Measurements from ENCODE around the gene ARHGAP44.
A peak's percentile ranks its signal among the peaks of the same experiment; 100 is the strongest.

ARHGAP44 gene

GRCh38 chr17:12789481-12790248 lies at the start of gene ARHGAP44:
Gene ARHGAP44, plus strand, starts transcription at chr17:12789498. Its CDS starts 341 bp downstream, at chr17:12789839.
- H3K4me1 Mint-ChIP-seq (ENCODE audit: low read depth) = no peaks in the 10 kb centered on the region
- H3K36me3 Mint-ChIP-seq (ENCODE audit: low read depth) = no peaks in the 10 kb centered on the region
- peaks cover 18% of the 10 kb centered on the region for H3K27me3 Mint-ChIP-seq (ENCODE audit: low read depth)
- H3K27ac Mint-ChIP-seq = no peak within 1 kb of the TSS
- no peaks in the 10 kb centered on the region for H3K9me3 Mint-ChIP-seq
- H3K4me3 Mint-ChIP-seq = peak within 1 kb of the TSS; percentile 65

GRCh38 chr17:12739500-12739899 lies 49.8 kb upstream of the ARHGAP44 start:
- Mint-ChIP-seq H3K27ac (no peak overlapping the region), H3K36me3 (ENCODE audit: low read depth) (no peaks in the 10 kb centered on the region), H3K4me1 (ENCODE audit: low read depth) (no peaks in the 10 kb centered on the region), H3K4me3 (no peak overlapping the region), H3K27me3 (ENCODE audit: low read depth) (no peaks in the 10 kb centered on the region), H3K9me3 (no peaks in the 10 kb centered on the region)

- no peak overlapping the region for H3K4me3 Mint-ChIP-seq
- H3K27me3 Mint-ChIP-seq (ENCODE audit: low read depth) = no peaks in the 10 kb centered on the region
- H3K27ac Mint-ChIP-seq = no peak overlapping the region
- H3K36me3 Mint-ChIP-seq (ENCODE audit: low read depth) = no peaks in the 10 kb centered on the region
- no peaks in the 10 kb centered on the region for H3K4me1 Mint-ChIP-seq (ENCODE audit: low read depth)
- H3K9me3 Mint-ChIP-seq = no peaks in the 10 kb centered on the region
Observed at GRCh38 chr17:12743046-12743445, 46.3 kb upstream of the ARHGAP44 start.

- Mint-ChIP-seq H3K27me3 (ENCODE audit: low read depth) (no peaks in the 10 kb centered on the region), H3K4me3 (no peak overlapping the region), H3K36me3 (ENCODE audit: low read depth) (no peaks in the 10 kb centered on the region), H3K4me1 (ENCODE audit: low read depth) (no peaks in the 10 kb centered on the region), H3K9me3 (no peaks in the 10 kb centered on the region), H3K27ac (no peak overlapping the region)
Observed at GRCh38 chr17:12744298-12744697, 45.0 kb upstream of the ARHGAP44 start.

- Mint-ChIP-seq H3K9me3 (no peaks in the 10 kb centered on the region), H3K27me3 (ENCODE audit: low read depth) (no peaks in the 10 kb centered on the region), H3K27ac (no peak overlapping the region), H3K4me3 (no peak overlapping the region), H3K4me1 (ENCODE audit: low read depth) (no peaks in the 10 kb centered on the region), H3K36me3 (ENCODE audit: low read depth) (no peaks in the 10 kb centered on the region)
Observed at GRCh38 chr17:12744786-12745185, 44.5 kb upstream of the ARHGAP44 start.

- Mint-ChIP-seq H3K27ac (no peak overlapping the region), H3K9me3 (no peaks in the 10 kb centered on the region), H3K4me3 (no peak overlapping the region), H3K4me1 (ENCODE audit: low read depth) (no peaks in the 10 kb centered on the region), H3K36me3 (ENCODE audit: low read depth) (no peaks in the 10 kb centered on the region), H3K27me3 (ENCODE audit: low read depth) (no peaks in the 10 kb centered on the region)
Observed at GRCh38 chr17:12745486-12745885, 43.8 kb upstream of the ARHGAP44 start.

GRCh38 chr17:12756786-12757185 lies 32.5 kb upstream of the ARHGAP44 start:
- H3K4me1 Mint-ChIP-seq (ENCODE audit: low read depth) = no peaks in the 10 kb centered on the region
- H3K27ac Mint-ChIP-seq = no peak overlapping the region
- H3K9me3 Mint-ChIP-seq = peaks cover 3% of the 10 kb centered on the region
- no peak overlapping the region for H3K4me3 Mint-ChIP-seq
- no peaks in the 10 kb centered on the region for H3K27me3 Mint-ChIP-seq (ENCODE audit: low read depth)
- no peaks in the 10 kb centered on the region for H3K36me3 Mint-ChIP-seq (ENCODE audit: low read depth)

GRCh38 chr17:12759090-12759489 lies 30.2 kb upstream of the ARHGAP44 start:
- Mint-ChIP-seq H3K4me3 (no peak overlapping the region), H3K4me1 (ENCODE audit: low read depth) (no peaks in the 10 kb centered on the region), H3K27me3 (ENCODE audit: low read depth) (no peaks in the 10 kb centered on the region), H3K36me3 (ENCODE audit: low read depth) (no peaks in the 10 kb centered on the region), H3K27ac (no peak overlapping the region), H3K9me3 (peaks cover 7% of the 10 kb centered on the region)

GRCh38 chr17:12765548-12765947 lies 23.8 kb upstream of the ARHGAP44 start:
- H3K9me3 Mint-ChIP-seq = peaks cover 14% of the 10 kb centered on the region
- H3K4me1 Mint-ChIP-seq (ENCODE audit: low read depth) = no peaks in the 10 kb centered on the region
- no peaks in the 10 kb centered on the region for H3K27me3 Mint-ChIP-seq (ENCODE audit: low read depth)
- H3K27ac Mint-ChIP-seq = no peak overlapping the region
- no peaks in the 10 kb centered on the region for H3K36me3 Mint-ChIP-seq (ENCODE audit: low read depth)
- H3K4me3 Mint-ChIP-seq = no peak overlapping the region

GRCh38 chr17:12768255-12768654 lies 21.0 kb upstream of the ARHGAP44 start:
- Mint-ChIP-seq H3K27me3 (ENCODE audit: low read depth) (no peaks in the 10 kb centered on the region), H3K4me1 (ENCODE audit: low read depth) (no peaks in the 10 kb centered on the region), H3K36me3 (ENCODE audit: low read depth) (no peaks in the 10 kb centered on the region), H3K27ac (no peak overlapping the region), H3K4me3 (no peak overlapping the region), H3K9me3 (peaks cover 7% of the 10 kb centered on the region)

- Mint-ChIP-seq H3K4me3 (no peak overlapping the region), H3K9me3 (peaks cover 7% of the 10 kb centered on the region), H3K36me3 (ENCODE audit: low read depth) (no peaks in the 10 kb centered on the region), H3K4me1 (ENCODE audit: low read depth) (no peaks in the 10 kb centered on the region), H3K27ac (no peak overlapping the region), H3K27me3 (ENCODE audit: low read depth) (no peaks in the 10 kb centered on the region)
Observed at GRCh38 chr17:12769981-12770380, 19.3 kb upstream of the ARHGAP44 start.

- Mint-ChIP-seq H3K27me3 (ENCODE audit: low read depth) (no peaks in the 10 kb centered on the region), H3K36me3 (ENCODE audit: low read depth) (no peaks in the 10 kb centered on the region), H3K9me3 (peaks cover 7% of the 10 kb centered on the region), H3K4me3 (no peak overlapping the region), H3K4me1 (ENCODE audit: low read depth) (no peaks in the 10 kb centered on the region), H3K27ac (no peak overlapping the region)
Observed at GRCh38 chr17:12773153-12773552, 16.1 kb upstream of the ARHGAP44 start.

- Mint-ChIP-seq H3K27me3 (ENCODE audit: low read depth) (peaks cover 18% of the 10 kb centered on the region), H3K27ac (no peak overlapping the region), H3K4me1 (ENCODE audit: low read depth) (no peaks in the 10 kb centered on the region), H3K9me3 (no peaks in the 10 kb centered on the region), H3K36me3 (ENCODE audit: low read depth) (no peaks in the 10 kb centered on the region), H3K4me3 (peak overlapping the region; percentile 31)
Observed at GRCh38 chr17:12789075-12789480, 220 bp upstream of the ARHGAP44 start.

GRCh38 chr17:12790249-12791106 lies 1.2 kb downstream of the ARHGAP44 start:
- Mint-ChIP-seq H3K9me3 (no peaks in the 10 kb centered on the region), H3K36me3 (ENCODE audit: low read depth) (no peaks in the 10 kb centered on the region), H3K27ac (no peak overlapping the region), H3K27me3 (ENCODE audit: low read depth) (peaks cover 18% of the 10 kb centered on the region), H3K4me3 (peak overlapping the region; percentile 65), H3K4me1 (ENCODE audit: low read depth) (no peaks in the 10 kb centered on the region)
